HepG2 (cell line): ENCODE measurements around the gene CPLX3. TPM values are rescaled to one million over a fixed set of nuclear protein-coding genes. Genes with fewer than 3 reads are reported as not detected.

Experiments
- ATAC-seq: fragments of 200-7000 bp; cut with Tn5 transposase; 3 replicates; pipeline ENCODE4 v1.9.1; 2020; ENCODE audit warnings: mild to moderate bottlenecking, moderate library complexity
- BruUV-seq: library from RNA; stranded (reverse); fragments of 400-500 nt; replicated peaks from 2 replicates; lab custom pipeline; 2021; lab: Mats Ljungman, UMichigan
- CTCF ChIA-PET: fragments of 300-600 bp; formaldehyde crosslinking; extraction: SDS; loops from one replicate; lab custom pipeline; 2021; ENCODE audit warnings: low total read pairs, inconsistent platforms, low intra/inter-chr PET ratio; lab: Yijun Ruan, JAX
- POLR2A ChIA-PET: fragments of 350-600 bp; sonication (Branson Sonifier 250); formaldehyde crosslinking; loops from one replicate; lab custom pipeline; 2020; ENCODE audit warnings: antibody characterized with exemption, inconsistent platforms; lab: Yijun Ruan, JAX
- DNase-seq: peaks from one replicate; pipeline ENCODE4 v3.0.0-alpha.2; 2015; ENCODE audit warnings: low spot score
- FAIRE-seq: peaks from 3 replicates; lab custom pipeline; 2011; peaks lifted over from hg19 to GRCh38; lab: Jason Lieb, UNC
- H2AFZ ChIP-seq: one replicate; pipeline ENCODE4 v1.6.1; 2011; ENCODE audit warnings: low read length, inconsistent platforms
- H3K27ac ChIP-seq: fragments of 300-600 bp; 3 replicates; pipeline ENCODE4 v1.8.0; 2011; ENCODE audit warnings: mixed run types, mild to moderate bottlenecking, mixed read lengths, low read length, inconsistent platforms; ENCODE audit not compliant: insufficient read depth; ENCODE audit errors: extremely low read length
- H3K27me3 ChIP-seq, 2 experiments: fragments of 200-600 bp in 1 of 2; 2 replicates in 1 of 2; 3 replicates in 1 of 2; pipeline versions ENCODE4 v1.6.0 to v1.8.0; 2011; ENCODE audit warnings: low read length in 2 of 2, mild to moderate bottlenecking in 2 of 2, moderate library complexity in 2 of 2, inconsistent platforms in 1 of 2; ENCODE audit not compliant: insufficient read depth in 2 of 2, control insufficient read depth in 1 of 2
- H3K36me3 ChIP-seq, 2 experiments: fragments of 200-600 bp in 1 of 2; replicated peaks in 1 of 2; 2 replicates in 1 of 2; 3 replicates in 1 of 2; pipeline versions ENCODE4 v1.5.1 to v1.8.0; 2011; ENCODE audit warnings: low read length in 2 of 2, inconsistent platforms in 1 of 2; ENCODE audit not compliant: insufficient read depth in 2 of 2, control insufficient read depth in 1 of 2
- H3K4me1 ChIP-seq: 2 replicates; pipeline ENCODE4 v1.5.1; 2012; ENCODE audit warnings: low read length, inconsistent platforms; ENCODE audit not compliant: insufficient read depth
- H3K4me2 ChIP-seq: 2 replicates; pipeline ENCODE4 v1.6.0; 2011; ENCODE audit warnings: low read depth, low read length, inconsistent platforms
- H3K4me3 ChIP-seq, 3 experiments: fragments of 200-600 bp in 1 of 3; sonication (generic), shearing (Covaris generic) in 1 of 3; replicated peaks in 1 of 3; 2 replicates each; pipeline ENCODE4 v1.5.1; 2011 to 2016; ENCODE audit warnings: low read length in 3 of 3, inconsistent platforms in 2 of 3, low read depth in 2 of 3, mild to moderate bottlenecking in 2 of 3, control low read depth in 1 of 3, mixed read lengths in 1 of 3; ENCODE audit not compliant: insufficient read depth in 1 of 3
- H3K79me2 ChIP-seq: one replicate; pipeline ENCODE4 v1.6.1; 2011; ENCODE audit warnings: low read length, inconsistent platforms; ENCODE audit not compliant: insufficient read depth
- H3K9ac ChIP-seq: 2 replicates; pipeline ENCODE4 v1.6.0; 2011; ENCODE audit warnings: mild to moderate bottlenecking, low read depth, low read length, inconsistent platforms; ENCODE audit not compliant: insufficient read depth
- H3K9me3 ChIP-seq: 2 replicates; pipeline ENCODE4 v1.5.1; 2012; ENCODE audit warnings: mild to moderate bottlenecking, low read length
- H4K20me1 ChIP-seq: 2 replicates; pipeline ENCODE4 v1.6.0; 2011; ENCODE audit warnings: inconsistent platforms, mild to moderate bottlenecking, low read length, moderate library complexity; ENCODE audit not compliant: insufficient read depth
- DRAP1 ChIP-seq: IDR thresholded peaks from 2 replicates; pipeline ENCODE4 v1.6.1; 2016; ENCODE audit warnings: missing genetic modification reagents, missing compliant biosample characterization
- HNRNPH1 ChIP-seq: fragments of 200-400 bp; formaldehyde crosslinking; optimal IDR thresholded peaks from 2 replicates; pipeline ENCODE3; 2017; ENCODE audit warnings: mild to moderate bottlenecking, low read depth, low read length
- KDM3A ChIP-seq: IDR thresholded peaks from 2 replicates; pipeline ENCODE4 v1.6.1; 2018; ENCODE audit warnings: low read depth, missing compliant biosample characterization
- NFKB2 ChIP-seq: sonication (generic); formaldehyde crosslinking; IDR thresholded peaks from 2 replicates; pipeline ENCODE4 v1.4.0; 2020; ENCODE audit warnings: missing genetic modification reagents, borderline replicate concordance
- RBFOX2 ChIP-seq: fragments of 200-400 bp; formaldehyde crosslinking; IDR thresholded peaks from 2 replicates; pipeline ENCODE4 v1.6.1; 2017; ENCODE audit warnings: low read depth, mild to moderate bottlenecking, low read length
- TBX3 ChIP-seq: fragments of 450-650 bp; IDR thresholded peaks from 2 replicates; pipeline ENCODE4 v1.6.1; 2017; ENCODE audit warnings: antibody characterized with exemption, mild to moderate bottlenecking, inconsistent platforms, borderline replicate concordance
- TFAP4 ChIP-seq: sonication (generic); IDR thresholded peaks from 2 replicates; pipeline ENCODE4 v1.6.1; 2016; ENCODE audit warnings: low read depth, borderline replicate concordance
- ZNF788 ChIP-seq: sonication (generic); formaldehyde crosslinking; IDR thresholded peaks from 2 replicates; pipeline ENCODE4 v1.5.0; 2020; ENCODE audit warnings: mild to moderate bottlenecking, missing genetic modification reagents, borderline replicate concordance
- WGBS: methylation state at CpG from one replicate; pipeline ENCODE4 v1.1.6; 2017; ENCODE audit warnings: low lambda C conversion rate; 5-methylcytosine and 5-hydroxymethylcytosine counted together
- in situ Hi-C: cut with HindIII; loops from 2 replicates; pipeline ENCODE4 v1.10.0; 2017; ENCODE audit warnings: low pct_unique_long_range_greater_than_20kb; ENCODE audit not compliant: extremely low pct_ligation_motif_present
- intact Hi-C: fragments of 100-400 bp; cut with micrococcal nuclease; formaldehyde crosslinking; loops from one replicate; pipeline ENCODE4 v1.10.0; 2022; ENCODE audit not compliant: unreplicated experiment
- polyA plus RNA-seq, 8 experiments: library from polyadenylated mRNA; depleted of rRNA in 3 of 8; stranded (reverse) in 7 of 8; unstranded in 1 of 8; fragments of >200 nt; fragmentation: Illumina TruSeq in 4 of 8; extraction: Trizol in 4 of 8; gene quantifications; 2 replicates each; pipeline versions ENCODE4 v1.2.1 to v1.2.3, GENCODE V29; 2011 to 2016; ENCODE audit warnings: low read depth in 4 of 8, missing spikeins in 1 of 8, mixed read lengths in 1 of 8; ENCODE audit not compliant: insufficient read depth in 1 of 8
- total RNA-seq, 5 experiments: library from RNA; depleted of rRNA; stranded (reverse); fragments of >200 nt; fragmentation: Illumina TruSeq; extraction: Trizol; gene quantifications; 2 replicates each; pipeline ENCODE4 v1.2.3, GENCODE V29; 2016; ENCODE audit warnings: low read depth in 1 of 5

The CPLX3 gene
- total and polyA plus RNA-seq, 2 of the 13 experiments (the other 11 are each of a cell fraction or from before 2014, with no cell fraction given): not detected

- TF ChIP-seq TFAP4: no peak
- no peak for TF ChIP-seq HNRNPH1
- no peak for TF ChIP-seq NFKB2 (CRISPR knock-in tag)
- TF ChIP-seq TBX3: no peak
- no peak for TF ChIP-seq KDM3A
- TF ChIP-seq ZNF788 (CRISPR knock-in tag): no peak
Observed at GRCh38 chr15:74867466-74868038, 41.1 kb downstream of the CPLX3 start (continued).

DNA sequence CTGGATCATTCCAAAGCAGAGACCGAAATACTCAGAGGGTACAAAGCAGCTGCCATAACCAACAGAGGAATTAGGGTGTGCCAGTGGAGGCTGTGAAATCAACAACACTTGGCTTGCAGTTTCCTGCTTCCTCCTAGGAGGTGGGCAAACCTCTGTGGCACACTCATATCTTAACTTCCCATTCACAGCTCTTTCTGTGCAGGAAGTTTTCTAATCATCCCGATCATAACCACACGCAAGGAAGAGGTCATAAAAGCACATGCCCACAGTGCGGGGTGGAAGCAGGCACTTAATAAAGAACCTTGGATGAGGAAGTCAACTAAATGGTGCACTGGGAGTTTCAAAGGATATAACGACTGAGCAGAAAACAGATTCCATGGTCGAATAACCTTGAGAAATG is 41.6 kb downstream of the CPLX3 start:
- 0 out of 2 replicates have a peak, but pooled peaks have one; percentile 21 for TF ChIP-seq RBFOX2
- TF ChIP-seq DRAP1: no peak
- TF ChIP-seq, all 625 proteins: peak for 1
- no peak overlapping the region for H3K4me3 ChIP-seq
- no TSS peak for BruUV-seq
- peaks cover 0 to 2% of the 10 kb centered on the region in 2 experiments; a peak in 4 of 5 replicates for H3K36me3 ChIP-seq
- H3K9ac ChIP-seq: no peak overlapping the region
- in situ Hi-C loops (no loop called here), intact Hi-C loops (no loop called here)
- H3K9me3 ChIP-seq: no peaks in the 10 kb centered on the region
- 89% methylated on average over 6 of the region's 6 CpGs for WGBS
- no peak for FAIRE-seq
- no peak for ATAC-seq
- peaks cover 0 to 2% of the 10 kb centered on the region in 2 experiments; a peak in 1 of 5 replicates for H3K27me3 ChIP-seq
- POLR2A ChIA-PET: interaction anchor here (0.9 to 1.5 kb wide), 2 partner anchors 21 to 34 kb away, joined by 4 read pairs; partner anchors contain the start of gene MPI
- no peak overlapping the region for H2AFZ ChIP-seq
- no peak overlapping the region for H3K4me2 ChIP-seq
- H4K20me1 ChIP-seq: peaks cover 22% of the 10 kb centered on the region
- no peak for DNase-seq
- peaks cover 82% of the 10 kb centered on the region for H3K4me1 ChIP-seq
- CTCF ChIA-PET: no interaction called here
- peak overlapping the region; percentile 20 for H3K27ac ChIP-seq
- H3K79me2 ChIP-seq: peaks cover 73% of the 10 kb centered on the region
